ENCODE data around the gene SETDB1.

SETDB1 gene

GRCh38 chr1:150966011-150966410 lies 39.8 kb downstream of the SETDB1 start:
- TF ChIP-seq SP1 (IDR thresholded peaks at IDR 0.05) (no peak), LEF1 (IDR thresholded peaks at IDR 0.05; ENCODE audit: borderline replicate concordance) (no peak), ELF4 (IDR thresholded peaks at IDR 0.05) (no peak), FOXM1 (IDR thresholded peaks at IDR 0.05; ENCODE audit: borderline replicate concordance) (no peak), FOXK2 (IDR thresholded peaks at IDR 0.05) (no peak), ZNF384 (IDR thresholded peaks at IDR 0.05) (no peak), CTBP1 (IDR thresholded peaks at IDR 0.05; ENCODE audit: borderline replicate concordance) (no peak), L3MBTL2 (conservative IDR thresholded peaks at IDR 0.05) (no peak), HDGF (IDR thresholded peaks at IDR 0.05; ENCODE audit: borderline replicate concordance) (no peak), NFRKB (IDR thresholded peaks at IDR 0.05) (no peak), PKNOX1 (IDR thresholded peaks at IDR 0.05) (no peak), SUZ12 (IDR thresholded peaks at IDR 0.05) (no peak), ARNT (IDR thresholded peaks at IDR 0.05) (no peak), BHLHE40 (IDR thresholded peaks at IDR 0.05; ENCODE audit: borderline replicate concordance) (no peak), TARDBP (IDR thresholded peaks at IDR 0.05) (no peak), FOXA1 (IDR thresholded peaks at IDR 0.05) (no peak)
- ChIA-PET CTCF (interaction anchor here (0.8 kb wide), 1 partner anchor 30 kb away, joined by 3 read pairs; no protein-coding TSS in a partner anchor), POLR2A (interaction anchor here (0.6 to 1.1 kb wide), 3 partner anchors 8 to 100 kb away, joined by 3 read pairs; partner anchors contain the start of gene CERS2)
- DNase-seq (ENCODE audit: extremely low spot score): no peak

DNA sequence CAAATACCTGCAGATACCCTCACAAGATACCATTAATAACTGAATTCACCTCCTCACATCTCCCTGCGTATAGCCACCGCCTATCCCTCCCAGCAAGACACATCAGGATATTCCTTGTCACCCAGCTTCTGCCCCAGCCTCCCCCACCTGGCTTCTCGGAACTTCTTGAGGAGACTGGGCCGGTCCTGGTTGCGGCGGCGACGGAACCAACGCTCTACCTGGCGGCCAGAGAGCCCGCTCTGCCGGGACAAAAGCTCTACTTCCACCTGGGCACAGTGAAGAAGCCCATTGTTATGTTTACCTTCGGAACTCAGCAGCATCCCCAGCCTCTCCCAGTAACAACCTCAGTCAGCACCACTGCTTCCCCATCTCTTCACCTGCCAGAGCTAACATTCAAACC lies 41.8 kb downstream of the SETDB1 start:
- no peak for DNase-seq (ENCODE audit: extremely low spot score)
- ChIA-PET CTCF (interaction anchor here (0.6 to 0.8 kb wide), 2 partner anchors 9 to 22 kb away, joined by 3 read pairs; no protein-coding TSS in a partner anchor), POLR2A (no interaction called here)
- no peak for TF ChIP-seq HDGF (IDR thresholded peaks at IDR 0.05; ENCODE audit: borderline replicate concordance)

- no peak for TF ChIP-seq ARNT (IDR thresholded peaks at IDR 0.05)
- TF ChIP-seq NFRKB (IDR thresholded peaks at IDR 0.05): no peak
- TF ChIP-seq CTBP1 (IDR thresholded peaks at IDR 0.05; ENCODE audit: borderline replicate concordance): no peak
- no peak for TF ChIP-seq BHLHE40 (IDR thresholded peaks at IDR 0.05; ENCODE audit: borderline replicate concordance)
- no peak for TF ChIP-seq FOXK2 (IDR thresholded peaks at IDR 0.05)
- no peak for TF ChIP-seq HDGF (IDR thresholded peaks at IDR 0.05; ENCODE audit: borderline replicate concordance)
- no peak for TF ChIP-seq SUZ12 (IDR thresholded peaks at IDR 0.05)
- no peak for TF ChIP-seq FOXA1 (IDR thresholded peaks at IDR 0.05)
- TF ChIP-seq TARDBP (IDR thresholded peaks at IDR 0.05): no peak
- no peak for TF ChIP-seq L3MBTL2 (conservative IDR thresholded peaks at IDR 0.05)
- TF ChIP-seq SP1 (IDR thresholded peaks at IDR 0.05): no peak
- no peak for TF ChIP-seq ZNF384 (IDR thresholded peaks at IDR 0.05)
- TF ChIP-seq PKNOX1 (IDR thresholded peaks at IDR 0.05): no peak
- no peak for TF ChIP-seq ELF4 (IDR thresholded peaks at IDR 0.05)
- no peak for TF ChIP-seq LEF1 (IDR thresholded peaks at IDR 0.05; ENCODE audit: borderline replicate concordance)
- no peak for TF ChIP-seq FOXM1 (IDR thresholded peaks at IDR 0.05; ENCODE audit: borderline replicate concordance)
- ChIA-PET CTCF (no interaction called here), POLR2A (interaction anchor here (1.5 kb wide), 1 partner anchor 38 kb away, joined by 4 read pairs; the partner anchor contains the start of gene MINDY1)
- DNase-seq (ENCODE audit: extremely low spot score): no peak
Measured at GRCh38 chr1:150968491-150968890, 42.3 kb downstream of the SETDB1 start.

- TF ChIP-seq L3MBTL2 (conservative IDR thresholded peaks at IDR 0.05) (no peak), LEF1 (IDR thresholded peaks at IDR 0.05; ENCODE audit: borderline replicate concordance) (no peak), FOXM1 (IDR thresholded peaks at IDR 0.05; ENCODE audit: borderline replicate concordance) (no peak), SP1 (IDR thresholded peaks at IDR 0.05) (no peak), PKNOX1 (IDR thresholded peaks at IDR 0.05) (no peak)
- POLR2A ChIA-PET: interaction anchor here (1.5 kb wide), 1 partner anchor 37 kb away, joined by 4 read pairs; the partner anchor contains the start of gene MINDY1
- DNase-seq (ENCODE audit: extremely low spot score): no peak
- CTCF ChIA-PET: interaction anchor here (0.7 to 1.3 kb wide), 3 partner anchors 9 to 47 kb away, joined by 3 to 4 read pairs (median 3); no protein-coding TSS in a partner anchor
Measured at GRCh38 chr1:150969626-150970025, 43.5 kb downstream of the SETDB1 start.

DNA sequence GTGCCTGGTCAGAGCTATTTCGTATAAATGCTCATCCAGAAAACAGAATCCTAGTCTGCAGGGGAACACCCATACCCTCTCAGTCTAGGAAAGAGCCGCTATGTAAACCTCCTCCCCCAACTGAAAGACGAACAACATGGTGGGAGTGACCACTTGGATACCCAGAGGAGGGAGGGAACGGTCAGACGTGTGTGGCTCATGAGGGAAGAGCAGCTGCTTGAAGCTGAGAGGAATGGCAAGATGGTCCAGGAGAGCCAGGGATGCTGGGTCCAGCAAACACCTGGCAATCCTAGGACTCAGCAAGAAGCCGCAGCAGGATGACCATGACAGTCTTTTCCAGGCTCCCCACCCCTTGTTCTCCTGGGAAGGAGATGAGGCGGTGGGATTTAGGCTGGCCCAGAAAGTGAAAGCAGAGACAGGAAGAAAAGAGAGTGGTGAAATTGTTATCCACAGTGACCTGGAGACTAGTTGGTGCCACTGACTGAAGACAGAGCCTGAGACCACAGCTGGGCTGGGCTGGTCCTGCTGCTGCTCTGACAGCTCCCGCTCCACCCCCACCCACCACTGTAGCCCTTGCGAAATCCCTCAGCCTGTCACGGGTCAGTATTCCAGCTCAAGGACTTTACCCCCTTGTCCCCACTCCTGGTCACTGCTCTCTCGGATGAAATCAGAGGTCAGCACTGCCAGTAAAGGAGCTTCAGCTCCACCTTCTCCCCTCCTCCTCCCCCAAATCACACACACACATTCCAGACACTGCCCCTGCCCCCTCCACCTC lies 44.8 kb downstream of the SETDB1 start:
- ChIA-PET POLR2A (interaction anchor here (0.6 kb wide), 1 partner anchor 10 kb away, joined by 3 read pairs; no protein-coding TSS in a partner anchor), CTCF (interaction anchor here (1.3 kb wide), 1 partner anchor 8 kb away, joined by 4 read pairs; no protein-coding TSS in a partner anchor)
- no peak for DNase-seq (ENCODE audit: extremely low spot score)
- no peak for TF ChIP-seq HDGF (IDR thresholded peaks at IDR 0.05; ENCODE audit: borderline replicate concordance)
- TF ChIP-seq NFRKB (IDR thresholded peaks at IDR 0.05): no peak

GRCh38 chr1:150971583-150972416 lies 45.6 kb downstream of the SETDB1 start:
- POLR2A ChIA-PET: no interaction called here
- DNase-seq (ENCODE audit: extremely low spot score): no peak
- TF ChIP-seq L3MBTL2 (conservative IDR thresholded peaks at IDR 0.05) (peak; percentile 18), FOXA1 (IDR thresholded peaks at IDR 0.05) (no peak)
- CTCF ChIA-PET: no interaction called here

Measured in HEK293T (cell line).